GM23338 (cell line): ENCODE measurements around the gene DGKH. TPM values are rescaled to one million over a fixed set of nuclear protein-coding genes. Genes with fewer than 3 reads are reported as not detected.

ENCODE experiments used
- ATAC-seq: fragments of 200-7000 bp; cut with Tn5 transposase; 3 replicates; pipeline ENCODE4 v1.9.1; 2020
- DNase-seq: peaks from one replicate; pipeline ENCODE4 v3.0.0-alpha.2; 2015; ENCODE audit warnings: low spot score
- H2AFZ ChIP-seq: fragments of 200-600 bp; sonication (generic); 2 replicates; pipeline ENCODE4 v1.8.0; 2016; ENCODE audit warnings: antibody characterized with exemption, mild to moderate bottlenecking, moderate library complexity
- H3F3A ChIP-seq: fragments of 200-600 bp; sonication (generic); replicated peaks from 2 replicates; pipeline ENCODE4 v1.8.0; 2017; ENCODE audit warnings: antibody characterized with exemption, mixed run types, low read depth
- H3K27ac ChIP-seq: fragments of 200-600 bp; sonication (generic); 2 replicates; pipeline ENCODE4 v1.6.1; 2016; ENCODE audit warnings: low read depth
- H3K27me3 ChIP-seq: fragments of 200-600 bp; sonication (generic); 2 replicates; pipeline ENCODE4 v1.8.0; 2016; ENCODE audit warnings: mild to moderate bottlenecking, mixed run types, moderate library complexity; ENCODE audit not compliant: insufficient read depth
- H3K36me3 ChIP-seq: fragments of 200-600 bp; sonication (generic); 2 replicates; pipeline ENCODE4 v1.8.0; 2016; ENCODE audit warnings: mild to moderate bottlenecking; ENCODE audit not compliant: insufficient read depth
- H3K4me1 ChIP-seq: fragments of 200-600 bp; sonication (generic); 2 replicates; pipeline ENCODE4 v1.8.0; 2016; ENCODE audit warnings: mild to moderate bottlenecking, moderate library complexity; ENCODE audit not compliant: insufficient read depth
- H3K4me2 ChIP-seq: fragments of 200-600 bp; sonication (generic); 2 replicates; pipeline ENCODE4 v1.7.1; 2017; ENCODE audit warnings: mixed run types
- H3K4me3 ChIP-seq: fragments of 200-600 bp; sonication (generic); 2 replicates; pipeline ENCODE4 v1.6.1; 2016; ENCODE audit warnings: mixed run types
- H3K79me2 ChIP-seq: fragments of 200-600 bp; sonication (generic); replicated peaks from 2 replicates; pipeline ENCODE4 v1.8.0; 2017; ENCODE audit warnings: mild to moderate bottlenecking; ENCODE audit not compliant: insufficient read depth
- H3K9me2 ChIP-seq: fragments of 200-600 bp; sonication (generic); 2 replicates; pipeline ENCODE4 v1.8.0; 2017; ENCODE audit not compliant: insufficient read depth
- H4K20me1 ChIP-seq: fragments of 200-600 bp; sonication (generic); replicated peaks from 2 replicates; pipeline ENCODE4 v1.8.0; 2017; ENCODE audit warnings: mild to moderate bottlenecking; ENCODE audit not compliant: insufficient read depth
- H3K27ac Mint-ChIP-seq: 2 replicates; pipeline ENCODE4 v1.8.0; 2020; ENCODE audit warnings: inconsistent platforms, mild to moderate bottlenecking, moderate library complexity, mixed read lengths
- H3K27me3 Mint-ChIP-seq: 3 replicates; pipeline ENCODE4 v1.8.0; 2022; ENCODE audit warnings: low read depth, mild to moderate bottlenecking, moderate library complexity, mixed read lengths, inconsistent platforms; ENCODE audit not compliant: insufficient read depth, poor library complexity
- H3K36me3 Mint-ChIP-seq: 3 replicates; pipeline ENCODE4 v1.8.0; 2021; ENCODE audit warnings: low read depth, mild to moderate bottlenecking, inconsistent platforms, moderate library complexity, mixed read lengths
- H3K4me1 Mint-ChIP-seq: 3 replicates; pipeline ENCODE4 v1.8.0; 2020; ENCODE audit warnings: mild to moderate bottlenecking, inconsistent platforms, mixed read lengths
- H3K4me3 Mint-ChIP-seq: 3 replicates; pipeline ENCODE4 v1.8.0; 2021; ENCODE audit warnings: moderate library complexity, mild to moderate bottlenecking, inconsistent platforms, mixed read lengths
- H3K9me3 Mint-ChIP-seq: 3 replicates; pipeline ENCODE4 v1.8.0; 2020; ENCODE audit warnings: moderate library complexity, mild to moderate bottlenecking, inconsistent platforms, mixed read lengths
- CREB1 ChIP-seq: fragments of 250-450 bp; sonication (Bioruptor Pico); IDR thresholded peaks from 2 replicates; pipeline ENCODE4 v1.5.0; 2020; ENCODE audit warnings: low read depth, mild to moderate bottlenecking, moderate library complexity
- CTCF ChIP-seq, 2 experiments: fragments of 200-600 bp in 1 of 2; sonication (generic) in 1 of 2; conservative IDR thresholded peaks; 2 replicates each; pipeline versions ENCODE4 v1.5.1 to v1.6.1; 2016 to 2017; ENCODE audit warnings: antibody characterized with exemption in 2 of 2, low read depth in 2 of 2, mild to moderate bottlenecking in 2 of 2, moderate library complexity in 1 of 2
- ETS1 ChIP-seq: IDR thresholded peaks from 2 replicates; pipeline ENCODE4 v1.6.1; 2016; ENCODE audit warnings: antibody characterized with exemption
- EZH2 ChIP-seq: fragments of 200-600 bp; sonication (generic); IDR thresholded peaks from one replicate; pipeline ENCODE4 v1.8.0; 2017; ENCODE audit warnings: antibody characterized with exemption, mild to moderate bottlenecking, low read depth; ENCODE audit not compliant: unreplicated experiment
- EZH2phosphoT487 ChIP-seq: fragments of 200-600 bp; sonication (generic); IDR thresholded peaks from one replicate; pipeline ENCODE4 v1.8.1; 2018; ENCODE audit warnings: antibody characterized with exemption; ENCODE audit not compliant: unreplicated experiment
- JUNB ChIP-seq: IDR thresholded peaks from one replicate; pipeline ENCODE4 v1.6.1; 2016; ENCODE audit warnings: antibody characterized with exemption; ENCODE audit not compliant: unreplicated experiment
- POLR2AphosphoS5 ChIP-seq: IDR thresholded peaks from 2 replicates; pipeline ENCODE4 v1.6.1; 2016; ENCODE audit warnings: antibody characterized with exemption, low read depth
- REST ChIP-seq: IDR thresholded peaks from one replicate; pipeline ENCODE4 v1.6.1; 2018; ENCODE audit warnings: antibody characterized with exemption; ENCODE audit not compliant: unreplicated experiment
- STAT1 ChIP-seq: IDR thresholded peaks from one replicate; pipeline ENCODE4 v1.6.1; 2016; ENCODE audit warnings: antibody characterized with exemption; ENCODE audit not compliant: unreplicated experiment
- ZNF114 ChIP-seq: fragments of 250-450 bp; sonication (Bioruptor Pico); IDR thresholded peaks from 2 replicates; pipeline ENCODE4 v1.5.0; 2020; ENCODE audit warnings: mild to moderate bottlenecking, moderate library complexity
- ZNF331 ChIP-seq: fragments of 250-450 bp; sonication (Bioruptor Pico); IDR thresholded peaks from 2 replicates; pipeline ENCODE4 v1.5.0; 2020; ENCODE audit warnings: low read depth, mild to moderate bottlenecking, moderate library complexity
- polyA plus RNA-seq: library from polyadenylated mRNA; unstranded; fragments of >200 nt; fragmentation: Nextera tagmentation; extraction: Ambion mirVana; gene quantifications from 2 replicates; pipeline ENCODE4 v1.2.1, GENCODE V29; 2016
- total RNA-seq: library from RNA; depleted of rRNA; stranded (reverse); fragments of >200 nt; shearing (Covaris generic); gene quantifications from 2 replicates; pipeline ENCODE4 v1.2.3, GENCODE V29; 2014

DGKH gene
- total and polyA plus RNA-seq, 2 experiments from 2014 or later = 2.1 to 7.5 TPM

- Histone ChIP-seq H3F3A (no peaks in the 10 kb centered on the region), H3K4me2 (no peak overlapping the region), H3K9me2 (no peaks in the 10 kb centered on the region), H3K4me3 (no peak overlapping the region), H3K36me3 (no peaks in the 10 kb centered on the region), H4K20me1 (no peaks in the 10 kb centered on the region), H3K27me3 (no peaks in the 10 kb centered on the region), H3K27ac (no peak overlapping the region), H3K4me1 (no peaks in the 10 kb centered on the region), H2AFZ (no peak overlapping the region), H3K79me2 (no peaks in the 10 kb centered on the region)
- ATAC-seq = no peak
- no peak overlapping the region for H3K27ac Mint-ChIP-seq
- H3K9me3 Mint-ChIP-seq = no peaks in the 10 kb centered on the region
- no peak overlapping the region for H3K4me3 Mint-ChIP-seq
- TF ChIP-seq STAT1 = no peak
- TF ChIP-seq EZH2phosphoT487 = no peak
- no peak for TF ChIP-seq ZNF331 (CRISPR knock-in tag)
- no peak for TF ChIP-seq CREB1 (CRISPR knock-in tag)
- TF ChIP-seq CTCF (conservative IDR thresholded peaks at IDR 0.05; ENCODE audit: low read depth in 2 of 2) = no peak
- no peak for TF ChIP-seq ZNF114 (CRISPR knock-in tag)
- no peak for TF ChIP-seq JUNB
- TF ChIP-seq ETS1 = no peak
- no peak for TF ChIP-seq EZH2
- no peak for TF ChIP-seq POLR2AphosphoS5
- TF ChIP-seq REST = no peak
- no peaks in the 10 kb centered on the region for H3K36me3 Mint-ChIP-seq
- peaks cover 2% of the 10 kb centered on the region for H3K27me3 Mint-ChIP-seq
- no peak for DNase-seq
- peaks cover 15% of the 10 kb centered on the region for H3K4me1 Mint-ChIP-seq
Observed at GRCh38 chr13:42114912-42115311, 66.5 kb downstream of the DGKH start.
